Stimulated activated naive CD8-positive, alpha-beta T cell treated with anti-CD3 and anti-CD28 coated beads, Interleukin-15, Interleukin-2, amounts not matched to agents 100 U/mL and 50 U/mL, for 24 hours (primary cell): ENCODE measurements around the gene ATXN10.
"Not testable (repeated sequence)": the region's sequence is repeated elsewhere in the genome, so short reads cannot be mapped to it uniquely, and the experiment has no call there.

ENCODE experiments used
- ATAC-seq: fragments of 150-1000 bp; cut with Tn5 transposase; one replicate; pipeline ENCODE4 v1.10.0; 2021
- DNase-seq: peaks from one replicate; pipeline ENCODE4 v3.0.0; 2021

Gene ATXN10

DNA sequence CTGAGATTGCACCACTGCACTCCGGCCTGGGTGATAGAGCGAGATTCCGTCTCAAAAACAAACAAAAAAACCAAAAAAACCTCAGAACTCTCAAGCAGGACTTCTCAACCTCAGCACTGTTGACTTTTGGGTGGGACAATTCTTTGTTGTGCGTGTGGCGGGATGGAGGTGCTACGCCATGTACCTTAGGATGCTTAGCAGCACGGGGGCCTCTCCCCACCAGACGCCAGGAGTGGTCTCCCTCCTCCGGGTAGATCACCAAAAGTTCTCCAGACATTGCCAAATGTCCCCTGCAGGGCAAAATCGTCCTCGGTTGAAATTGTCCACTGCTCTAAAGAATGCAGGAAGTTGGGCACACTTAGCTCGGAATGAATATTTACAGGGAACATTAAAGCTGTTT lies 26.9 kb upstream of the ATXN10 start:
- DNase-seq (no peak), ATAC-seq (no peak)

DNA sequence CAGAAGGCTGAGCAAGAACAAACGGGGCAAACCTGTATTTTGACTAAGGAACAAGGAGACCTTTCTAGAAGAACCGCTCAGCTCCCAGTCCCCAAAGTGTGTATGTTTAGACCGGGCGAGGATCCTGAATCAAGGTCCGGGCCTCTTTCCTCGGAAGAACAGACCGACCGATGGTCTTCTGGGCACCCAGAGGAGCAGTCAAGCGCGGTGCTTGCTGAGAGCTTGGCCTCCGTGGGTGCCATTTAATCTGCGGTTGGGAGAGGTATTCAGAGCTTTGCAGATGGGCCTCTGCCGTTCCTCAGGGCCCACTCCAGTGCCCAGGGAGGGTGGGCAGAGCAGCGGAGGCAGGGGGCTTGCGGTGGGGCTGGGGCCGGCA lies 26.5 kb upstream of the ATXN10 start:
- DNase-seq (no peak), ATAC-seq (no peak)

DNA sequence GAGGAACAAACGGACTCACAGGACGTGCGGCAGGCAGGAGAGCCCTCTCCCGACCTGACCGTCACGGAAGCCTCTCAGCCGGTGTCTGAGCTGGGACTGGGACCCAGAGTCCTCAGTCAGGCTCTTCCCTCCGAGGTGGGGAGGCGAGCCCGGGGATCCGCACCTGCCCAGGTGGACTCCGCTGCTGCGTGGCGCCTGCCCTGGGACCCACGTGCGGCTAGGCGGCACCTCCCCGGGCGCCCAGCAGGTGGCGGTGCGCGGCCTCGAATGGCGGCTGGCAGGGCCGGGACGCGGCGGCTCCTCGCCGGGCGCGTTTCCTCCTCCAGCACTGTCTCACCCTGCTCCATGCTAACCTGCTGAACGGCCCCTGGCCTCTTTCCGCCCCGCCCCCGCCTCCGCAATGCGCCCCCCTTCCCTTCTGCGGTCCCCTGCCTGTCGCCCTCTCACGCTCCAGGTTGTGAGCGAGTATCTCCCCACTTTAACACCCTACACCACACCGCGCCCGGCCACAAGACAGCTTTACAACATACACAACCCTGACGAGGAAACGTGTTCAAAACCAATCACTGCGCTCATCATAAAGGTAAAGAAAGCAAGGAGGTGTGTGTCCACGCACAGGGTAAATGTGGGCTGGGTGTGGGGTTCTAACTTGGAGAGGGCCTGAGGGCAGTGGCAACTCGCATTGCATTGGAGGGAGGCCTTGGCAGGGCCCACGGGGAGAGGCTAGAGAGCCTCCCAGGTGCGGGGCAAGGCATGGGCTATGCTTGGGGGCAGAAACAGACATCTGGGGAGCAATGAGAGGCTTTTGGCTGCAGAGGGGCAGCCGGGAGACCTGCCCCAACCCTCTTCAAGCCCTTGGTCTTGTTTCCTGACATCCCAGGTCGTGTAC lies 25.9 kb upstream of the ATXN10 start:
- peak; percentile 88 for DNase-seq

DNA sequence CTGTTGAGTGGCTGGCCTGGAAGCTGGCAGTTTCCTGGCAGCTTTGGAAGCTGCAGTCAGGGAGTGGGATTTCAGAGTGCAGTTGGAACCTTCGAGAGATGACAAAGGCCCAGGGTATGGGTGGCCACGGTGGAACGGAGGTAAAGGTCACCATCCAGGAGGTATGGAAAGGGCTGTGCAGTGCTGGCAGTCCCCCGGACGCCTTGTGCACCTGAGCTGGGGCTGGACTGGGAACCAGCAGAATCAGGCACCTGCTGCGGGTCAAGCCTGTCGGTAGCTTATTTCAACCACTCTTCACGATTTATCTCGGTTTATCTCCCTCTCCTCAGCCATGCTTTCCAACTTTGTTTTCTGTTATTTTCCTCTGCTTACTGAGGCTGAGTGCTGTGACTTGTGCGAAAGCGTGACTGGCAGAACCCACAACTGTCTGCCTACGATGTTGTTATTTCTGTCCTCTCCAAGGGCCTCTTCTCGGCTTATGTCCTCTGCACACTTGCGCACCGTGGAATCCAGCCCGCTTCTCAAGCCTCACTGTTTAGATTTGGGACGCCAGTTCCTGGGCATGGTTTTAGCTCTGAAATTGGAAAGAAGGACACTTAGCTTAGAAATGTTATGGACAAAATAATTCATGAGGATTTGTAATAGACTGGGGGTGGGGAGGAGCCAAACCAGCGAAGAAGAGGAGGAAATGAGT lies 24.0 kb upstream of the ATXN10 start:
- ATAC-seq, result no peak
- DNase-seq, result no peak

More for the DNA sequence above, 25.9 kb upstream of the ATXN10 start:
- ATAC-seq, result peak; percentile 95

DNA sequence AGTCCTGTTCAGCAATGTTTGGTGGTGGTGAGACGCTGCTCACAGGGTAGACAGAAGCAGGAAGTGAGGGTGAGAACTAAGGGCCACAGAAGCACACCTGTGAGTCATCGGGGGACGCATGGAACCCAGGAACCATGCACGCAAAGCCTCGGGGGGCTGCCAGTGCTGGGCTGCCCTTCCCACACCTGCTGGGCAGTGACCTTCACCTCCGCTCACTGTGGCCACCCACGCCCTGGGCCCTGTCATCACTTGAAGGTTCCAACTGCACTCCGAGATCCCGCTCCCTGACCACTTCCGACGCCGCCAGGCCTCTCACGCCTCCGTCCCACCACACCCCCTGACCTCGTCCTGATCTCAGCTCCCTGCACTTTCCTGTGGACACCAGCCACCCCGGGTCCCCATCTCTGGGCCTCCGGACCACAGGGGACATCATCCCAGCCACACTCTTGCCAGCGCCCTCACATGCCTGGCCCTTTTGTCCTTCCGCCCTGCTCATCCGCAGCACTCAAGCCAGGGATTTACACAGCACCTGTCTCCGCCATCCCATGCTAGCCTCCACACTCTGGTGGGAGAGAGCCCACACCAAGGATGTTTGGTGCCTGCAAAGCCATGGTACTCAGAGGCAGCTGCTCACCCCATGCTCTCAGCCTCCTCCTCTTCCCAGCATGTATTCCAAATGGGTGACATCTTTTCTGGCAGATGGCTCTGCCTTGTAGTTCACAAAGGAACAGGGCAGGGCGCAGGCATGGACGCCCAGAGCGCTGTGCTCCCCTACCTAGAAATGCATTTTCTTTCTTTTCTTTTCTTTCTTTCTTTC lies 23.1 kb upstream of the ATXN10 start:
- no peak for DNase-seq
- no peak for ATAC-seq

DNA sequence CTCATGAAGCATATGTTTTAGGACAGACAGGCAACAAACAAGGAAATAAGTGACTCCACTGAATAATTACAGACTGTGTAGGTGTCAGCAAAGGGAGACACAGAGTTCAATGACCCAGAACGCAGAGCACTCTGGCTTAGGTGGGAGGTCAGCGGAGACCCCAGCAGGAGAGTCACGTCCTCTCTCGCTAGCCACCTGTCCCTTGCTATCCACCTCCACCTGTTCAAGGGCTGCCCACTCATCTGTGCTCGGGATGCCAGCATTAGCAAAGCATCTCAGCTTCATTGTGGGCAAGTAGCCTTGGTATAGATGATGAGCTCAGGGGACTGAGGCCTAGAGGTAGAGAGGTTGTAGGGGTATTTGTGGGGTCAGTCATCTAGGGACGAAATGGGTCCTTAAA lies 21.8 kb upstream of the ATXN10 start:
- ATAC-seq (no peak), DNase-seq (no peak)

DNA sequence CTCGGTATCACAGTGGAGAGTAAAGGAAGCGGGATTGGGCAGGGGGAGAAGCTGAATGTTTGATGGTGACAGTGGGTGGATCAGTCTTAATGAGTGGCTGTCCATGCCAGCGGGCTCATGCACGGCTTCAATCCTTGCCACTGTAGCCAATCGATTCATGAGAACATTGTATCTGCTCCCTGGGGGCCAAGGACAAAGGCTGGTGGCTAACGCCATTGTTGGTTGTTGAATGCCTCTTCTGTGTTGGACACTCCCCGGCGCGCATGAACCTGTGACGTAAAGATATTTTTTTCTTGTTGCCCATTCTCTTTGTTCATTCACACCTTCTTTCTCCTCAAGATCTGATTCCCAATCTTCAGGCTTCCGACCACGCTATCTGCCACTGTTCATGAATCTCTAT lies 20.9 kb upstream of the ATXN10 start:
- no peak for ATAC-seq
- no peak for DNase-seq

DNA sequence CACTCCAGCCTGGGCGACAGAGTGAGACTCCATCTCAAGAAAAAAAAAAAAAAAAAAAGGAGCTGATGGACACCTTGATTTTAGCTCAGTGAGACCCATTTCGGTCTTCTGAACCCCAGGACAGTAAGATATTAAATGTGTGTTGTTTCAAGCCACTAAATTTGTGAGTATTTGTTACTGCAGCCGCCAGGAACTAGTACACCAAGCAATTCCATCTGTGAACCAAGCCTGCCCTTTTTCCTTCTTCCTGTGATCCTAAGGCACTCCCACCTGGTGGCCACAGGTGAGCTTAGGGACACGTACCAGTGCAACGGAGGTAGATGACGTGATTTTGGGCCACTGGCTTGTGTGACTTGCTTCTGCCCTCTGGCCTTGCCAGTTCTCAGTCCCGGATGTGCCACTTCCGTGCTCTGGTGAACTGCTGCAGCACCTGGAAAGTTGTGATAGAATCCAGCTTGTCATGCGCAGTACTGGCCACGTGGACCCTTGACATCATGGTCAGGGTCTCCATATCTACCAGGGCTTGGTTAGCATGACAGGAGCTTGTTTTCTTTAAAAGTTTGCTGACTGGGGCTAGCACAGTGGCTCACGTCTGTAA lies 19.6 kb upstream of the ATXN10 start:
- DNase-seq (no peak), ATAC-seq (no peak)

DNA sequence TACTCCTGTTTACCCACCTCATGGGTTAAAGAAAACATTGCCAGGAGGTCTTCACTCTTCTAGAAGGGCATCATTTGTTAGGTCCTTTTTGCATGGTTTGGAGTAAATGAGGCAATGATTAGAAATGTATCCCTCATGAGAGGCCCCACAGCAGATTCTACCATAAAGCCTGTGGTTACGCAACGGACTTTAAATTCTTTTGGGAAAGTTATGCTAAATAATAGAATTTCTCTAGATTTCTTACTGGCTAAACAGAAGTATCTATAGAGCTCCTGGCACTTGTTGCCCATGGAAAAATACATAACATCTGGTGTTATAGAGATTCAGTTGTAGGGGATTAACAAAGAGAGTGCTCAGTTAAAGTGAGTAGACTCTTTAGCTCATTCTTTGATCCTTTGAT lies 15.1 kb upstream of the ATXN10 start:
- no peak for ATAC-seq
- DNase-seq, result no peak

DNA sequence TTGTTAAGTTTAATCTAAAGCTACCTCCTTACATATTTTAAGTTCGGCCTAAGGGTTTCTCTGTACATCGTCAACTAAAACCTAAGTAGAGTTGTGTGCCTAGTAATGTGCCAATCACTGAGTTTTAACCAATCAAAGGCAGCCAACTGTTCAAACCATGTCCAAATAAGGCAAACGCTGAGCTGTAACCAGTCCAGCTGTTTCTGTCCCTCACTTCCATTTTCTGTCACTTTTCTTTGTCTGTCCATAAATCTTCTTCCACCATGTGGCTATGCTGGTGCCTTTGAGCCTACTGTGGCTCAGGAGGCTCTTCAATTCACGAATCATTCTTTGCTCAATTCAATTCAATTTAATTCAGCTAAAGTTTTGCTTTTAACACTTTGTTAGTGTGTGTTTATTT lies 13.9 kb upstream of the ATXN10 start:
- ATAC-seq (no peak), DNase-seq (no peak)

DNA sequence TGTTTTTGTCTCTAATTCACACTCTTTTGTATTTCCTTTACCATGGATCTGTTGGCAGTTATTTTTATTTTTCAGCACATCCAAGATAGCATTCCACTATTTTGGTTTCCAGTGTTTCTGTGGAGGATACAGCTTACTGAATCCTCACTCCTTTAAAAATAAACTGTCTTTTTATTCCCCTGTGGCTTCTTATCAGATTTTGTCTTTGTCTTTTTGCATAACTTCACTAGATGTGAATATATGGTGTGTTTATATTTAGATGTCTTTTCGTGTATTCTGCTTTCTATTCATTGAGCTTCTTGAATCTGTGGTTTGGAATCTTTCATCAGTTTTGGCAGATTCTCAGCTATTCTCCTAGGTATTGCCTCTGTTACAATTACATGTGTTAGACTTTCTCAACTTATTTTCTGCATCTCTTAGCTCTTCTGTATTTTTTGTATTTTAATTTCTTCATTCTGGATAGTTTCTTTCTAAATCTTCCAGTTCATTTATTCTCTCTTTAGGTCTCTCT lies 7.4 kb upstream of the ATXN10 start:
- no peak for ATAC-seq
- DNase-seq, result no peak

DNA sequence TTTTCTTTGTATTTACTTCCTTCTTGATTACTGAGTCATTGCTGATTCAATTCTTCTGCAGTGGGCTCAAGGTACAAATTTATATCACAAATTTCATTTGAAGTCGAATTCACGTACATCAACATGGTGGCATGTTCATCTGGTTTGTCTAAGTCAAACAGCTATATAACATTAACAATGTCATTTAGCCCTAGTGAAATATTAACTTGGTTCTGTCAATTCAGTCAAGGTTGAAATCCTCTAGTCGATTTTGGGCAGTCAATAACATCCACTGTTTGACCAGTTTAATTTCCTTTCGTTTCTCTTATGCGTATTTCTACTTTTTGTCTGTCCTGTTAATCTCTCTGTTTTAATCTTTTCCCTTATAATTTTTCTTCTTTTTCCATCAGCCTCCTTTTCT lies 4.1 kb upstream of the ATXN10 start:
- ATAC-seq, result no peak
- no peak for DNase-seq

DNA sequence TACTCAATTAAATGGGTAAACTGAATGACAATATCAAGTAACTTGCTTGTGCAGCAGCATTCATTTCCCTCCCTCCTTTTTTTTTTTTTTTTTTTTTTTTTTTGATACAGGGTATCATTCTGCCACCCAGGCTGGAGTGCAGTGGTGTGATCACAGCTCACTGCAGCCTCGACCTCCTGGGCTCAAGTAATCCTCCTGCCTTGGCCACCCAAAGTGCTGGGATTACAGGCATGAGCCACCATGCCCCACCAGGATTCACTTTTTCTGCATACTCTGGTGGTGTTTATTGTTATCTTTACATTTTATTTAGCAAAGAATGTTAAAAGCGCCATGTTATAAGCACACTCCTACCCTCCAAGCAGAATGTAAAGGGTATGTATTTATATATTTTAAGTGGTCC lies 1.3 kb upstream of the ATXN10 start:
- ATAC-seq, DNase-seq: not testable (repeated sequence)

DNA sequence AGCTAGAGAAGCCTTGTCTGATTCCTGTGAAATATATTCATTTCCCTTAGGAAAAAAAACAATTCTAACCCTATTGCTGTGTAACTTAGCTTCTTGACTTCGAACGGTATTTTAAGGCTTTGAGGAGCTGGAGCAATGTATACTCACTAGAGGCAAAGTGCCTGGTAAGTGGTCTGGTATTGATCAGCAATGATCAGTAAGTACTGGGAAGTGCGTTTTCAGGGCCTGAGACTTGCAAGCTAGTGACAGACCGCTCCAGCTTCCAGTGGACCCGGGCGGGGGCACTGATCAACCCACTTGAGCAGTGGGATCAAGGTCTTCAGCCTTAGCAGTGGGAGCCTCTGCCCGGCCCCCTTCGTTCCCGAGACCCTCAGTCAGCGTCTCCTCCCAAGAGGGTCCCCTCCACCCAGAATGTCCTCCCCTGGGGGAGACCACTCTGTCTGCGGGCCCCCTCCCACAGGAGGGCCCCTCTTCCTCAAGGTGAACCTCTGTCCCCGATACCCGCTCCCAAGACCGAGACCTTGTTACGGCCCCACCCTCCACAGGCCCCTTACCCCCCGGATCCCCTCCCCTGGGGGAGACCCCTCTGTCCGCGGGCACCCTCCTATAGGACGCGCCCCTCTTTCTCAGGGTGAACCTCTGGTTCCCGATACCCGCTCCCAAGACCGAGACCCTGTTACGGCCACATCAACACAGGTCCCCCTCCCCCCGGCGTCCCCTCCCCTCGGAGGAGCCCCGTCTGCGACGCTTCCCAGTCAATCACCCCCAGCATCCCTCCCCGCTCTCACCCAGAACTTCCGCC lies 452 bp upstream of the ATXN10 start:
- DNase-seq (no peak), ATAC-seq (no peak)

DNA sequence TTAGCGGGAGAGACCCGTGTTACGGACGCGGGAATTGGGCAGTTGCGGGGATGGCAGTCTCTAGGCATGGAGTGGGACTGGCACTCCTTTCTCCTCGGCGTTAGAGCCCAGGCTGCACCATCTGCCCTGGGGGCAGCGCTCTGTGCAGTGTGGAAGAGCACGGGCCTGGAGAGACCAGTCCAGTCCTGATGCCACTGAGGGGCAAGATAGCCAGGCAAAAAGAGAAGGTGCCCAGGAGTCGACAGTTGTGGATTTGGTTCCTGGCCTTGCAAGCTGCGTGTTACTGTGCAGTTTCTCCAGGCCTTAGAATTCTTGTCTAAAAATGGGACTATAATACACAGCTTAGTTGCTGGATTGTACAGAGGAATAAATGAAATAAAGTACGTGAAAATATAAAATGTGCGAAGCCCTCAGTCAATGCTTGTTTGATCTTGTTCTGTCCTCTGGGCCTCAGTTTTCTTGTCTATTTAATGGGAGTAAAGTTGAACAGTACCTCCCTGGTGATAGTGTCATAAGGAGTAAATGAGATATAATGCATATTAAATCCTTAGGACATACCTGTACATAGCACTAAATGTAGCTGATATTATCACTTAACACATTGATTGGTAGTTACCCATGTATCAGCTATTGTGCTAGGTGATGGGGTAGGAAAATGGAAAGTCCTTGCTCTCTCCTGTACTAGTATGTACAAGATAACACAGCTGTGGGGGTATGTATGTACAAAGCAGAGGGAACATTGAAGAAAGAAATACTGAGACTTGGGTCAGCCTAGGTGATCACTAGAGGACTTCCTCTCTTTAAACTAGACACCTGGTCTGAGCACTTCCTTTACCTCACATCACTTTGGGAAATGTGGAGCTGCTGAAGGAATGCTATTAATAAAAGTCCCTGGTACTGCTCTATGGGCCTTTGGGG lies 1.2 kb downstream of the ATXN10 start:
- ATAC-seq (peak; percentile 6), DNase-seq (peak; percentile 28)

DNA sequence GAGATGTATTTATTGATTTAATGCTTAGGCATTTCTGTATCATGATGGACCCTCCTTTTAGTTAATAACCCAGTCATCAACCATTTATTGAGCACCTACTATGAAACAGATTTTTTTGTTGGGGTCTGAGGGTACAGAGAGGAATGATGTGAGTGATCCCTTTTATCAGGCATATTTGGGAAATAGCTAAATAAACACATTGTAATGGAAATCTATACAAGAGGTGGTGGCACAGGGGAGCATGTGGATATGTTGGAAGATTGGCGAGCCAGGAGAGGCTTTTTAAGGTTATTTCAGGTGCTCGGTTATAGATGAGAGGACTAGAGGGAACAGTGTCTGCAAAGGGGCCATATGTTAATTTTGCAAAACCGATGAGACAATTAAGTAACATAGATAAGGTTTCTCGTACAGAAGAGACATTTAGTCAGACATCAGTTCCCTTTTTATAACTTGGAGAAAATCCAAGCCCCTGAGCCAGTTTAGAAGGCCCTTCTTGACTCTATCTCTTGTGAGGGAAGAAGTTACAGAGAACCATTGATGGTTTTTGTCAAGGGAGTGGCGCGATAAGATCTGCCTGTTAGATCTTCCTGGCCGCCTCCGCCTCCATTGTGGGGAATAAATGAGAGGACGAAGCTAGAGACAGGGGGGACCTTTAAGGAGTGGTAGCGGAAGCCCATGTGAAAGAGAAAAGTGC lies 2.0 kb downstream of the ATXN10 start:
- no peak for DNase-seq
- no peak for ATAC-seq

DNA sequence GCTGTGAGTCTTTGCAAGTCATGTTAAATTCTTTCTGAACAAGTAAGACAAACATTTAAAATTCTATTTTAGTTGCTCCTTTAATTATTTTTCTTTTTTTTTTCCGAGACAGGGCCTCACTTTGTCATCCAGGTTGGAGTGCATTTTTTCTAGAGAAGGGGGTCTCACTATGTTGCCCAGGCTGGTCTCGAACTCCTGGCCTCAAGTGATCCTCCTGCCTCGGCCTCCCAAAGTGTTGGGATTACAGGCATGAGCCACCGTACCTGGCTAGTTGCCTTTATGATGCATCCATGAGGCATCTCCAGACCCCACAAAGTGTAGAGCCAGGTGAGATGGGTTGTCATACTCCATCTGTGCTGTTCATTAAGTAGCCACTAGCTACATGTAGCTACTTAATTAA lies 4.4 kb downstream of the ATXN10 start:
- DNase-seq, result no peak
- no peak for ATAC-seq

DNA sequence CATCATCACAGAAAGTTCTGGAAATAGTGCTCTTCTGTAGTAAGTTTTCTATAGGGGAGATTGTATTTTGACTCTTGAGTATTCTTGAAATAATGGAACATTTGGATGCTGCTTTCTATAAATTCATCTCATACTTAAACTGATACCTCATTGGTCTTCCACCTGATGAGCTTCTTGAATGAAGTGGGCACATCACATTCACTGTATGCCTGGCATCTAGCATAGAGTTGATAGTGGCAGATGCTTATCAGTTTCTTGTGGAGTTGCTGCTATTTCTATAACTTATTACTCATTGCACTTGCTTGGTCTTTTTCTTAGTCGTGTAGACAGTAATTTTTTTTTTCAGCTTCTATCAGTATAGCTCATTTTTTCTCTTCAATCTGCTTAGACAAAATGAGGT lies 5.4 kb downstream of the ATXN10 start:
- ATAC-seq (no peak), DNase-seq (no peak)
